Adrenal gland (tissue), 5 donors: Measurements from ENCODE around the gene GALNTL6.

Experiments
- CTCF ChIP-seq, 6 experiments: fragments of 450-650 bp in 4 of 6; fragments of 200-600 bp in 2 of 6; sonication (generic) in 1 of 6; IDR thresholded peaks; 1 replicate in 5 of 6; 2 replicates in 1 of 6; pipeline versions ENCODE4 v1.5.1 to v1.8.0; 2016 to 2021; ENCODE audit warnings: antibody characterized with exemption in 6 of 6, mild to moderate bottlenecking in 2 of 6, moderate library complexity in 1 of 6
- POLR2A ChIP-seq, 2 donors: fragments of 450-650 bp; IDR thresholded peaks; one replicate each; pipeline ENCODE4 v1.6.1; 2017; ENCODE audit warnings: antibody characterized with exemption in 2 of 2, mild to moderate bottlenecking in 2 of 2, moderate library complexity in 1 of 2
- donor health status: DM: no; HTN: no; CAD: no.

GRCh38 chr4:172808196-172808595 lies 995.0 kb downstream of the GALNTL6 start:
- TF ChIP-seq CTCF (IDR thresholded peaks at IDR 0.05): no peak
- TF ChIP-seq POLR2A (IDR thresholded peaks at IDR 0.05): no peak
